Measurements from ENCODE around the gene FAM120A. TPM values are rescaled to one million over a fixed set of nuclear protein-coding genes. Genes with fewer than 3 reads are reported as not detected.

FAM120A gene
- polyA plus RNA-seq, 1 donor from 2014 or later: 8.9 TPM

DNA sequence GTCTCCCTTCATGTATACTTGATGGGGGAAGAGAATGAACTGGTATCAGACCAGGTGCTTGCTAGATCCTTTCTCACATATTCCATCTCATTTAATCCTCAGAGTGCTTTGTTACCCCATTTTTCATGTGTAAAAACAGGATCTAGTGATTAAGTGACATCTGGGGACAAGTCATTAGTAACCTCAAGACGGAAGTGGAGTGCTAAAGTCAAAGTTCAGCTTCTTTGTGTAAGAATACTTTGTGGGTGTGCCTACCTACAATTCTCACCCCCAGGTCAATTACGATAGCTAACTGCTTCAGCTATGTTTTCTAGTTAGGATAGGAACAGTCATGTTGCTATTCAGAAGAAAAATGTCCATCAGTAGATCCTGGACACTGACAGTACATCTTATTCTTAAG, 5.0 kb downstream of the FAM120A start:
- H3K27ac ChIP-seq (ENCODE audit: low read length): no peak overlapping the region

DNA sequence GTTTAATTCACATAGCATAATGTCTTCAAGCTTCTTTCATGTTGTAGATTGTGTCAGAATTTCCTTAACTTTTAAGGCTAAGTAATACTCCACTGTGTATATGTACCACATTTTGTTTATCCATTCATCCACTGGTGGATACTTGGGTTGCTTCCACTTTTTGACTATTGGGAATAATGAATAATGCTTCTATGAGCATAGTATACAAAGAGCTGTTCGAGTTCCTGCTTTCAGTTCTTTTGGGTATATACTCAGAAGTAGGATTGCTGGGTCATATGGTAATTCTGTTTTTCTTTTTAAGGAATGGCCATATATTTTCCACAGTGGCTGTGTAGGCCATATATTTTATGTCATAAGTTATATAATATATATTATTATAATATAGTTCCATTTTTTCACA, 5.5 kb downstream of the FAM120A start:
- Histone ChIP-seq H3K9me2 (ENCODE audit: insufficient read depth, low read length) (no peaks in the 10 kb centered on the region), H3K36me3 (ENCODE audit: insufficient read depth, low read length) (no peaks in the 10 kb centered on the region), H3K4me3 (ENCODE audit: low read length) (no peak overlapping the region), H3K9ac (ENCODE audit: low read length) (no peak overlapping the region), H3K27me3 (ENCODE audit: insufficient read depth, low read depth, low read length) (no peaks in the 10 kb centered on the region), H3K27ac (ENCODE audit: low read length) (no peak overlapping the region), H3K79me2 (replicated peaks; ENCODE audit: insufficient read depth, low read length) (peaks cover 57% of the 10 kb centered on the region), H3K4me2 (ENCODE audit: low read length) (no peak overlapping the region), H3K9me3 (ENCODE audit: low read length) (no peaks in the 10 kb centered on the region), H3F3A (ENCODE audit: insufficient read depth, low read length, poor library complexity, severe bottlenecking) (no peaks in the 10 kb centered on the region), H4K20me1 (ENCODE audit: insufficient read depth) (no peaks in the 10 kb centered on the region), H2AFZ (ENCODE audit: low read depth, low read length) (no peak overlapping the region)
- TF ChIP-seq SMC3 (conservative IDR thresholded peaks at IDR 0.05; ENCODE audit: poor library complexity) (no peak), EZH2 (IDR thresholded peaks at IDR 0.05; ENCODE audit: borderline replicate concordance, insufficient read depth, low read length, poor library complexity, severe bottlenecking) (no peak), CTCF (IDR thresholded peaks at IDR 0.05; ENCODE audit: poor library complexity, severe bottlenecking) (no peak), RAD21 (conservative IDR thresholded peaks at IDR 0.05) (no peak), MXI1 (conservative IDR thresholded peaks at IDR 0.05; ENCODE audit: poor library complexity, severe bottlenecking) (no peak), TAF1 (IDR thresholded peaks at IDR 0.05; ENCODE audit: low read depth) (no peak)
- TF ChIP-seq, protein P1, sequence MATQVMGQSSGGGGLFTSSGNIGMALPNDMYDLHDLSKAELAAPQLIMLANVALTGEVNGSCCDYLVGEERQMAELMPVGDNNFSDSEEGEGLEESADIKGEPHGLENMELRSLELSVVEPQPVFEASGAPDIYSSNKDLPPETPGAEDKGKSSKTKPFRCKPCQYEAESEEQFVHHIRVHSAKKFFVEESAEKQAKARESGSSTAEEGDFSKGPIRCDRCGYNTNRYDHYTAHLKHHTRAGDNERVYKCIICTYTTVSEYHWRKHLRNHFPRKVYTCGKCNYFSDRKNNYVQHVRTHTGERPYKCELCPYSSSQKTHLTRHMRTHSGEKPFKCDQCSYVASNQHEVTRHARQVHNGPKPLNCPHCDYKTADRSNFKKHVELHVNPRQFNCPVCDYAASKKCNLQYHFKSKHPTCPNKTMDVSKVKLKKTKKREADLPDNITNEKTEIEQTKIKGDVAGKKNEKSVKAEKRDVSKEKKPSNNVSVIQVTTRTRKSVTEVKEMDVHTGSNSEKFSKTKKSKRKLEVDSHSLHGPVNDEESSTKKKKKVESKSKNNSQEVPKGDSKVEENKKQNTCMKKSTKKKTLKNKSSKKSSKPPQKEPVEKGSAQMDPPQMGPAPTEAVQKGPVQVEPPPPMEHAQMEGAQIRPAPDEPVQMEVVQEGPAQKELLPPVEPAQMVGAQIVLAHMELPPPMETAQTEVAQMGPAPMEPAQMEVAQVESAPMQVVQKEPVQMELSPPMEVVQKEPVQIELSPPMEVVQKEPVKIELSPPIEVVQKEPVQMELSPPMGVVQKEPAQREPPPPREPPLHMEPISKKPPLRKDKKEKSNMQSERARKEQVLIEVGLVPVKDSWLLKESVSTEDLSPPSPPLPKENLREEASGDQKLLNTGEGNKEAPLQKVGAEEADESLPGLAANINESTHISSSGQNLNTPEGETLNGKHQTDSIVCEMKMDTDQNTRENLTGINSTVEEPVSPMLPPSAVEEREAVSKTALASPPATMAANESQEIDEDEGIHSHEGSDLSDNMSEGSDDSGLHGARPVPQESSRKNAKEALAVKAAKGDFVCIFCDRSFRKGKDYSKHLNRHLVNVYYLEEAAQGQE (IDR thresholded peaks at IDR 0.05; ENCODE audit: borderline replicate concordance): no peak

More for the DNA sequence above, 5.0 kb downstream of the FAM120A start:
- Histone ChIP-seq H3K9ac (ENCODE audit: low read length) (no peak overlapping the region), H2AFZ (ENCODE audit: low read depth, low read length) (no peak overlapping the region), H4K20me1 (ENCODE audit: insufficient read depth) (no peaks in the 10 kb centered on the region), H3F3A (ENCODE audit: insufficient read depth, low read length, poor library complexity, severe bottlenecking) (no peaks in the 10 kb centered on the region), H3K9me2 (ENCODE audit: insufficient read depth, low read length) (no peaks in the 10 kb centered on the region), H3K9me3 (ENCODE audit: low read length) (no peaks in the 10 kb centered on the region), H3K27me3 (ENCODE audit: insufficient read depth, low read depth, low read length) (no peaks in the 10 kb centered on the region), H3K4me2 (ENCODE audit: low read length) (no peak overlapping the region), H3K79me2 (replicated peaks; ENCODE audit: insufficient read depth, low read length) (peaks cover 52% of the 10 kb centered on the region), H3K4me3 (ENCODE audit: low read length) (no peak overlapping the region), H3K36me3 (ENCODE audit: insufficient read depth, low read length) (no peaks in the 10 kb centered on the region)
- TF ChIP-seq, protein P1 (IDR thresholded peaks at IDR 0.05; ENCODE audit: borderline replicate concordance): no peak
- no peak for TF ChIP-seq EZH2 (IDR thresholded peaks at IDR 0.05; ENCODE audit: borderline replicate concordance, insufficient read depth, low read length, poor library complexity, severe bottlenecking)
- no peak for TF ChIP-seq TAF1 (IDR thresholded peaks at IDR 0.05; ENCODE audit: low read depth)
- no peak for TF ChIP-seq POLR2AphosphoS5 (IDR thresholded peaks at IDR 0.05)
- TF ChIP-seq SMC3 (conservative IDR thresholded peaks at IDR 0.05; ENCODE audit: poor library complexity): no peak
- TF ChIP-seq RAD21 (conservative IDR thresholded peaks at IDR 0.05): no peak
- TF ChIP-seq EP300 (conservative IDR thresholded peaks at IDR 0.05; ENCODE audit: poor library complexity, severe bottlenecking): no peak
- TF ChIP-seq CTCF (IDR thresholded peaks at IDR 0.05; ENCODE audit: poor library complexity, severe bottlenecking): no peak

Measured in neural cell (in vitro differentiated cells).